HEK293 (cell line): ENCODE results near the gene RTCB.

Experiments
- CTCF ChIA-PET: fragments of 350-600 bp; formaldehyde crosslinking; extraction: SDS; loops from one replicate; lab custom pipeline; 2021; ENCODE audit warnings: antibody characterized with exemption; lab: Yijun Ruan, JAX
- POLR2A ChIA-PET: fragments of 300-600 bp; formaldehyde crosslinking; extraction: SDS; loops from one replicate; lab custom pipeline; 2020; ENCODE audit warnings: antibody characterized with exemption, inconsistent platforms; lab: Yijun Ruan, JAX
- H3K27ac ChIP-seq: fragments of 200-500 bp; sonication (Bioruptor generic); 2 replicates; pipeline ENCODE4 v1.5.1; 2014; ENCODE audit warnings: low read depth, low read length, control low read depth, inconsistent platforms; ENCODE audit errors: extremely low read depth
- H3K36me3 ChIP-seq, 2 experiments: fragments of 200-500 bp in 1 of 2; sonication (Bioruptor generic) in 1 of 2; 1 replicate in 1 of 2; 2 replicates in 1 of 2; pipeline ENCODE4 v1.5.1; 2014 to 2017; ENCODE audit warnings: inconsistent platforms in 2 of 2, low read length in 2 of 2; ENCODE audit not compliant: control insufficient read depth in 2 of 2, insufficient read depth in 1 of 2
- H3K4me1 ChIP-seq: fragments of 200-500 bp; sonication (Bioruptor generic); 2 replicates; pipeline ENCODE4 v1.5.1; 2014; ENCODE audit warnings: mild to moderate bottlenecking, low read length, inconsistent platforms; ENCODE audit not compliant: control insufficient read depth, insufficient read depth
- H3K4me3 ChIP-seq: 2 replicates; pipeline ENCODE4 v1.5.1; 2011; ENCODE audit warnings: low read depth, mild to moderate bottlenecking, control low read depth, low read length, moderate library complexity
- H3K9me3 ChIP-seq: fragments of 200-500 bp; sonication (Bioruptor generic); 2 replicates; pipeline ENCODE4 v1.5.1; 2014; ENCODE audit warnings: low read depth, low read length, inconsistent platforms; ENCODE audit not compliant: control insufficient read depth, insufficient read depth
- BCL6B ChIP-seq: fragments of 450-650 bp; formaldehyde crosslinking; IDR thresholded peaks from 2 replicates; pipeline ENCODE4 v1.5.1; 2017; ENCODE audit warnings: missing biosample characterization, missing genetic modification characterization
- EGR2 ChIP-seq: fragments of 450-650 bp; formaldehyde crosslinking; IDR thresholded peaks from 2 replicates; pipeline ENCODE4 v1.5.1; 2016; ENCODE audit warnings: low read depth, missing biosample characterization, missing genetic modification characterization
- GFI1B ChIP-seq: fragments of 450-650 bp; formaldehyde crosslinking; IDR thresholded peaks from 2 replicates; pipeline ENCODE4 v1.5.1; 2016; ENCODE audit warnings: missing biosample characterization, missing genetic modification characterization
- MZF1 ChIP-seq: fragments of 450-650 bp; formaldehyde crosslinking; IDR thresholded peaks from 2 replicates; pipeline ENCODE4 v1.5.1; 2017; ENCODE audit warnings: missing biosample characterization, missing genetic modification characterization, borderline replicate concordance
- PRDM4 ChIP-seq: fragments of 450-650 bp; formaldehyde crosslinking; IDR thresholded peaks from 2 replicates; pipeline ENCODE4 v1.5.1; 2017; ENCODE audit warnings: missing biosample characterization, missing genetic modification characterization
- ZNF133 ChIP-seq: fragments of 450-650 bp; formaldehyde crosslinking; IDR thresholded peaks from 2 replicates; pipeline ENCODE4 v1.5.1; 2016; ENCODE audit warnings: missing biosample characterization, missing genetic modification characterization
- ZNF2 ChIP-seq: fragments of 450-650 bp; formaldehyde crosslinking; IDR thresholded peaks from 2 replicates; pipeline ENCODE4 v1.5.1; 2016; ENCODE audit warnings: missing biosample characterization, missing genetic modification characterization
- ZNF248 ChIP-seq: fragments of 450-650 bp; formaldehyde crosslinking; IDR thresholded peaks from 2 replicates; pipeline ENCODE4 v1.5.1; 2017; ENCODE audit warnings: missing biosample characterization, missing genetic modification characterization
- ZNF280D ChIP-seq: fragments of 450-650 bp; formaldehyde crosslinking; IDR thresholded peaks from 2 replicates; pipeline ENCODE4 v1.5.1; 2016; ENCODE audit warnings: missing biosample characterization, missing genetic modification characterization
- ZNF341 ChIP-seq: fragments of 450-650 bp; formaldehyde crosslinking; IDR thresholded peaks from 2 replicates; pipeline ENCODE4; 2016; ENCODE audit warnings: low read depth, missing biosample characterization, missing genetic modification characterization
- ZNF404 ChIP-seq: fragments of 450-650 bp; formaldehyde crosslinking; IDR thresholded peaks from 2 replicates; pipeline ENCODE4 v1.5.1; 2017; ENCODE audit warnings: missing biosample characterization, missing genetic modification characterization
- ZNF529 ChIP-seq: fragments of 450-650 bp; formaldehyde crosslinking; IDR thresholded peaks from 2 replicates; pipeline ENCODE4 v1.5.1; 2017; ENCODE audit warnings: missing genetic modification characterization, missing biosample characterization; ENCODE audit not compliant: insufficient replicate concordance
- ZNF548 ChIP-seq: fragments of 450-650 bp; formaldehyde crosslinking; IDR thresholded peaks from 2 replicates; pipeline ENCODE4 v1.5.1; 2016; ENCODE audit warnings: missing biosample characterization, missing genetic modification characterization
- ZNF549 ChIP-seq: fragments of 450-650 bp; IDR thresholded peaks from 2 replicates; pipeline ENCODE4 v1.5.1; 2018; ENCODE audit warnings: missing biosample characterization, missing genetic modification characterization, mild to moderate bottlenecking, inconsistent platforms, moderate library complexity
- ZNF677 ChIP-seq: fragments of 450-650 bp; IDR thresholded peaks from 2 replicates; pipeline ENCODE4 v1.5.0; 2018; ENCODE audit warnings: missing biosample characterization, mild to moderate bottlenecking, missing genetic modification characterization, moderate library complexity

RTCB gene

DNA sequence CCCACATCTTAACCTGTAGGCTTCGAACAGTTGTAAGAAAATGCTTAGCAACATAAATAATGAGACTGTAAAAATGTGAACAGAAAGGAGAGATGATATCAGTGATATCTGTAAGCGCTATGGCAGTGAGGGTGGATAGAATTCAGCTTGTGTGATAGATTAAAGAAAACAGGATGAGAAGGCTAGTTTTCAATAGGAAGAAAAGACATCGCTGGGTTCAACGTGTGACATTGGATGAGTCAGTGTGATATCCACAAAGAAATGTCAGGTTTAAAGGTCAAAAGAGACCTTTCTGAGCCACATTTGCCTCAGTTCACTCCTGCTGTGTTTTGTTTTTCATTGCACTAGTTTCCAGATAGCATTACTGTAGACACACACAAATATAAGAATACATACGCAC, 68.1 kb downstream of the RTCB start (continued):
- TF ChIP-seq PRDM4 (tag by site-specific recombination) = no peak
- TF ChIP-seq MZF1 (tag by site-specific recombination) = no peak
- no peak for TF ChIP-seq ZNF529 (tag by site-specific recombination)

GRCh38 chr22:32342977-32343376, 69.1 kb downstream of the RTCB start:
- POLR2A ChIA-PET = no interaction called here
- Histone ChIP-seq H3K9me3 (no peaks in the 10 kb centered on the region), H3K4me1 (no peaks in the 10 kb centered on the region), H3K4me3 (no peak overlapping the region), H3K36me3 (no peaks in the 10 kb centered on the region), H3K27ac (no peak overlapping the region)
- TF ChIP-seq ZNF548 (tag by site-specific recombination) (no peak), GFI1B (tag by site-specific recombination) (no peak), ZNF248 (tag by site-specific recombination) (no peak), EGR2 (tag by site-specific recombination) (no peak), ZNF404 (tag by site-specific recombination) (no peak), ZNF677 (tag by site-specific recombination) (no peak), ZNF2 (tag by site-specific recombination) (no peak), ZNF549 (no peak)
- CTCF ChIA-PET = interaction anchor here (1.3 kb wide), 1 partner anchor 25 kb away, joined by 4 read pairs; no protein-coding TSS in a partner anchor

DNA sequence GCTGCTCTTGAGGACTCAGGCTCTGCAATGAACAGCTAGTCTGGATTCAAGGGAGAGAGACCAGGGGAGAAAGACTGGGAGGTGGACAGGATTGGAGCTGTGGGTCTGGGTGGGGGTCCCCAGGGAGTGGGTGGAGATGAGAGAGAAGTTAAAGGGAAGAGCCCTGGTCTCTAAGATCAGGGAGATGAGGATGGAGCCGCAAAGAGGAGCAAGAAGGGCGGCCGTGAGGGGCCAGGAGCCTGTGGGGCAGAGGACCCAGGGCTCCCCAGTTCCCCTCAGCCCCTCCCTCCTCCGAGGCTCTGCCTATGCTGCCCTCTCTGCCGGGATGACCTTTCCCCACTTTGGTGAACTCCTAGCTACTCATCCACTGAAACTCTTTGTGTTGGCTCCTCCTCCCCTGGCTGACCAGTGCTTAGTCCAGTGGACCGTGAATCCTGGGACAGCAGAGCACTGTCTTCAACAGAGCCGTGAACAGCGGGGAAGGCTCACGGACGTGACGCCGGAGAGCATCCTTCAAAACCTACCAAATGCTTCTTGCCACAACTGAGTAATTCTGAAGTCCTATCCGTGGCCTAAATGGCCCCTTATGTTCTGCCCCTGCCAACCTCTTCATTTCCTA, 70.8 kb downstream of the RTCB start:
- POLR2A ChIA-PET = no interaction called here
- Histone ChIP-seq H3K9me3 (no peaks in the 10 kb centered on the region), H3K4me3 (no peak overlapping the region), H3K36me3 (no peaks in the 10 kb centered on the region), H3K4me1 (no peaks in the 10 kb centered on the region), H3K27ac (no peak overlapping the region)
- CTCF ChIA-PET = interaction anchor here (0.5 kb wide), 1 partner anchor 178 kb away, joined by 4 read pairs; no protein-coding TSS in a partner anchor
- TF ChIP-seq ZNF133 (no peak), BCL6B (tag by site-specific recombination) (no peak)

DNA sequence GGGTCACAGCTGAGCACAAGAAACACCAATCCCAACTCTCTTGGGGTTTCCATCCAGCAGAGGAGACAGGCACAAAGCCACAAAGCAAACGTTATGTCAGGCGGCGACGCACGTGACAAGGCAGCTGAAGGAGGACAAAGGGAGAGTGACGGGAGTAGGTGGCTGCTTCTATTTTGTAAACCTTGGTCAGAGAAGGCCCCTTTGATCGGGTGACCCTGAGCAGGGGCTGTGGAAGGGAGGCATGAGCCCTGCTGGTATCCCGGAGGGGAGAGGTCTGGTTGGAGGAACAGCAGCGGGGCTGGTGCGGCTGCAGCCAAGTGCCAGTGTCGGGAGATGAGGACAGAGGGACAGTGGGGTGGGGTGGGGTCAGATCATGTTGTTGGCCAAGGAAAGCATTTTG, 71.6 kb downstream of the RTCB start:
- H3K4me3 ChIP-seq = no peak overlapping the region
- H3K4me1 ChIP-seq = no peaks in the 10 kb centered on the region
- ChIA-PET CTCF (no interaction called here), POLR2A (no interaction called here)
- no peak overlapping the region for H3K27ac ChIP-seq
- no peak for TF ChIP-seq ZNF280D (tag by site-specific recombination)
- TF ChIP-seq ZNF341 (tag by site-specific recombination) = peak; percentile 34; the same call in 1 of the 2 replicates
- TF ChIP-seq, all 188 proteins: peak for 1
- H3K36me3 ChIP-seq = no peaks in the 10 kb centered on the region
- no peaks in the 10 kb centered on the region for H3K9me3 ChIP-seq
